ENCODE results near the gene MLLT3. TPM values are rescaled to one million over a fixed set of nuclear protein-coding genes. Genes with fewer than 3 reads are reported as not detected.

Gene MLLT3
- total and polyA plus RNA-seq, 2 donors (not counting 3 experiments of a cell fraction or from before 2014, with no cell fraction given): 6.1 to 10.0 TPM

- dilution Hi-C loops (cut with MboI; ENCODE audit: extremely low pct_ligation_motif_present, low sequenced_read_pairs) (no loop called here), intact Hi-C loops (cut with micrococcal nuclease) (loop anchor here (5.0 kb wide), 1 partner anchor 152 kb away; no protein-coding TSS in a partner anchor)
- ChIA-PET POLR2A (no interaction called here), CTCF (interaction anchor here (1.3 to 1.6 kb wide), 2 partner anchors 9 to 10 kb away, joined by 3 to 9 read pairs; no protein-coding TSS in a partner anchor)
- Histone ChIP-seq H3K4me3 (replicated peaks in 1 of 3; ENCODE audit: insufficient read depth in 1 of 3, low read depth in 1 of 3, low read length in 3 of 3) (no peak overlapping the region), H2AFZ (ENCODE audit: low read depth, low read length) (no peak overlapping the region), H3K9ac (replicated peaks; ENCODE audit: extremely low read depth, insufficient read depth, low read length) (no peak overlapping the region), H3K27ac (ENCODE audit: insufficient read depth, low read depth, low read length) (no peak overlapping the region), H3K9me3 (replicated peaks; ENCODE audit: control insufficient read depth, insufficient read depth, low read length) (no peaks in the 10 kb centered on the region), H3K9me1 (replicated peaks; ENCODE audit: control insufficient read depth, extremely low read depth, insufficient read depth, low read length) (no peaks in the 10 kb centered on the region), H3K27me3 (ENCODE audit: control insufficient read depth in 2 of 2, insufficient read depth in 2 of 2, low read length in 2 of 2) (no peaks in the 10 kb centered on the region), H3K36me3 (ENCODE audit: control insufficient read depth in 2 of 2, extremely low read depth in 1 of 2, insufficient read depth in 2 of 2, low read length in 2 of 2) (no peaks in the 10 kb centered on the region), H3K79me2 (ENCODE audit: control insufficient read depth, insufficient read depth, low read length) (no peaks in the 10 kb centered on the region), H3K4me1 (ENCODE audit: control insufficient read depth, extremely low read depth, insufficient read depth, low read length) (peaks cover 26% of the 10 kb centered on the region), H3K4me2 (ENCODE audit: insufficient read depth, low read length) (no peak overlapping the region), H4K20me1 (replicated peaks; ENCODE audit: control insufficient read depth, extremely low read depth, insufficient read depth, low read length) (no peaks in the 10 kb centered on the region)
- DNase-seq (ENCODE audit: low read depth, low spot score) (no peak), FAIRE-seq (no peak)
- BruUV-seq (replicated peaks): no TSS peak
- no peak for TF ChIP-seq GATA2 (IDR thresholded peaks at IDR 0.05; ENCODE audit: insufficient read depth, insufficient read length, low read depth, low read length)
- no peak for TF ChIP-seq CTCF (IDR thresholded peaks at IDR 0.05; ENCODE audit: extremely low read depth in 1 of 2, insufficient read depth in 1 of 2, low read depth in 1 of 2, low read length in 2 of 2)
- no peak for TF ChIP-seq JUN (IDR thresholded peaks at IDR 0.05; ENCODE audit: borderline replicate concordance, insufficient read depth, insufficient read length, low read depth)
- no peak for TF ChIP-seq FOS (IDR thresholded peaks at IDR 0.05; ENCODE audit: borderline replicate concordance, insufficient read depth, low read length)
- no peak for TF ChIP-seq MYC (IDR thresholded peaks at IDR 0.05; ENCODE audit: low read depth, low read length)
- no peak for TF ChIP-seq POLR2A (IDR thresholded peaks at IDR 0.05; ENCODE audit: low read depth, low read length)
- no peak for TF ChIP-seq POLR2AphosphoS5 (IDR thresholded peaks at IDR 0.05; ENCODE audit: insufficient read depth, low read depth, low read length)
- TF ChIP-seq MAX (IDR thresholded peaks at IDR 0.05; ENCODE audit: insufficient read depth, insufficient read length): no peak
- no peak for TF ChIP-seq EZH2 (IDR thresholded peaks at IDR 0.05; ENCODE audit: borderline replicate concordance, low read depth, low read length, severe bottlenecking)
Measured at GRCh38 chr9:20614602-20615216, 7.6 kb downstream of the MLLT3 start.

All from endothelial cell of umbilical vein (primary cell).